Lung (tissue), 12 donors: ENCODE data around the gene SCMH1. TPM values are rescaled to one million over a fixed set of nuclear protein-coding genes. Genes with fewer than 3 reads are reported as not detected.

ENCODE experiments used
- ATAC-seq: fragments of 200-7000 bp; cut with Tn5 transposase; one replicate; pipeline ENCODE4 v1.9.1; 2020; ENCODE audit warnings: moderate number of reproducible peaks; ENCODE audit not compliant: insufficient read depth, low FRiP score
- DNase-seq, 3 donors: peaks; one replicate each; pipeline ENCODE4 v3.0.0-alpha.2; 2013 to 2017
- H3K27ac ChIP-seq, 2 donors: one replicate each; pipeline ENCODE4 v1.5.1; 2013; ENCODE audit warnings: mild to moderate bottlenecking in 2 of 2, moderate library complexity in 2 of 2, control low read depth in 1 of 2, inconsistent platforms in 1 of 2, low read depth in 1 of 2, low read length in 1 of 2
- H3K27me3 ChIP-seq, 3 donors: one replicate each; pipeline ENCODE4 v1.5.1; 2013; ENCODE audit warnings: low read length in 2 of 3; ENCODE audit not compliant: control insufficient read depth in 3 of 3, insufficient read depth in 3 of 3
- H3K36me3 ChIP-seq, 4 donors: one replicate each; pipeline ENCODE4 v1.5.1; 2013; ENCODE audit warnings: low read length in 4 of 4, mild to moderate bottlenecking in 1 of 4, moderate library complexity in 1 of 4; ENCODE audit not compliant: control insufficient read depth in 4 of 4, insufficient read depth in 4 of 4
- H3K4me1 ChIP-seq, 5 donors: one replicate each; pipeline ENCODE4 v1.5.1; 2013; ENCODE audit warnings: low read length in 5 of 5, mild to moderate bottlenecking in 2 of 5, moderate library complexity in 1 of 5; ENCODE audit not compliant: control insufficient read depth in 5 of 5, insufficient read depth in 5 of 5
- H3K4me3 ChIP-seq: one replicate; pipeline ENCODE4 v1.5.1; 2013; ENCODE audit warnings: mild to moderate bottlenecking, control low read depth, moderate library complexity
- H3K9ac ChIP-seq, 2 donors: one replicate each; pipeline ENCODE4 v1.5.1; 2013; ENCODE audit warnings: low read length in 2 of 2, control low read depth in 1 of 2; ENCODE audit not compliant: insufficient read depth in 1 of 2
- H3K9me3 ChIP-seq, 4 donors: one replicate each; pipeline ENCODE4 v1.5.1; 2013; ENCODE audit warnings: low read length in 3 of 4, mild to moderate bottlenecking in 1 of 4, moderate library complexity in 1 of 4; ENCODE audit not compliant: control insufficient read depth in 4 of 4, insufficient read depth in 3 of 4
- CTCF ChIP-seq: IDR thresholded peaks from 2 replicates; pipeline ENCODE4 v1.5.1; 2012; ENCODE audit warnings: mild to moderate bottlenecking; ENCODE audit errors: control extremely low read depth, extremely low read depth
- WGBS, 2 donors: extraction: QIAGEN DNeasy Blood & Tissue Kit; methylation state at CpG; one replicate each; pipeline ENCODE4 v1.1.7; 2013; 5-methylcytosine and 5-hydroxymethylcytosine counted together
- polyA plus RNA-seq, 2 donors: library from polyadenylated mRNA; stranded (reverse); fragments of 200-250 nt; gene quantifications; one replicate each; pipeline ENCODE4 v1.2.1, GENCODE V29; 2013
- total RNA-seq, 2 donors: library from RNA; depleted of rRNA in 1 of 2; stranded (reverse); fragments of >200 nt in 1 of 2; gene quantifications; one replicate each; pipeline ENCODE4 v1.2.1, GENCODE V29; 2014 to 2021
- donor health status: control.
- donor health status: control.
- donor health status: Bipolar disorder and iron deficiency.
- donor health status: healthy.
- donor health status: DM: yes; HTN: yes; CAD: no.

The SCMH1 gene
- total and polyA plus RNA-seq, 4 donors: 20.7 to 43.5 (median 28.8) TPM

- TF ChIP-seq CTCF: no peak
- 97 to 100% methylated on average over 1 of the region's 1 CpG for WGBS, 2 donors
Measured at GRCh38 chr1:41158966-41159365, 83.1 kb downstream of the SCMH1 start.

GRCh38 chr1:41158147-41158875 is 83.8 kb downstream of the SCMH1 start:
- DNase-seq (no peak), ATAC-seq (no peak)
- Histone ChIP-seq H3K9ac (no peak overlapping the region), H3K27ac (no peak overlapping the region), H3K27me3 (peaks cover 0 to 11% (median 4%) of the 10 kb centered on the region in 3 donors), H3K4me3 (no peak overlapping the region), H3K36me3 (peaks cover 0 to 7% (median 3%) of the 10 kb centered on the region in 4 donors), H3K9me3 (no peaks in the 10 kb centered on the region), H3K4me1 (peaks cover 0 to 20% (median 0%) of the 10 kb centered on the region in 5 donors)
- WGBS, 2 donors: 86 to 92% methylated on average over 3 of the region's 3 CpGs
- TF ChIP-seq CTCF: no peak

More at GRCh38 chr1:41158966-41159365, 83.1 kb downstream of the SCMH1 start:
- H3K4me1 ChIP-seq: peaks cover 0 to 14% (median 0%) of the 10 kb centered on the region in 5 donors
- DNase-seq (no peak), ATAC-seq (no peak)
- peaks cover 0 to 7% (median 3%) of the 10 kb centered on the region in 4 donors for H3K36me3 ChIP-seq
- H3K9ac ChIP-seq: no peak overlapping the region
- no peaks in the 10 kb centered on the region for H3K9me3 ChIP-seq
- no peak overlapping the region for H3K27ac ChIP-seq
- peaks cover 0 to 11% (median 4%) of the 10 kb centered on the region in 3 donors for H3K27me3 ChIP-seq
- no peak overlapping the region for H3K4me3 ChIP-seq

GRCh38 chr1:41155105-41155504 is 87.0 kb downstream of the SCMH1 start:
- no peak for DNase-seq
- Histone ChIP-seq H3K27me3 (peaks cover 0 to 8% (median 4%) of the 10 kb centered on the region in 3 donors), H3K27ac (no peak overlapping the region), H3K36me3 (peaks cover 0 to 3% (median 1%) of the 10 kb centered on the region in 4 donors), H3K4me1 (peaks cover 0 to 35% (median 16%) of the 10 kb centered on the region in 5 donors), H3K9me3 (no peaks in the 10 kb centered on the region), H3K4me3 (no peak overlapping the region), H3K9ac (no peak overlapping the region)
- no peak for TF ChIP-seq CTCF
- no peak for ATAC-seq
- 94 to 97% methylated on average over 1 of the region's 1 CpG for WGBS, 2 donors
